HG03097 (cell line): ENCODE measurements around the gene RAB3GAP2.
"Not testable (repeated sequence)": the region's sequence is repeated elsewhere in the genome, so short reads cannot be mapped to it uniquely, and the experiment has no call there.

Source experiments
- ATAC-seq: cut with Tn5 transposase; IDR thresholded peaks from one replicate; pipeline ENCODE4 v1.9.1; 2021; ENCODE audit not compliant: unreplicated experiment, low FRiP score

The RAB3GAP2 gene

DNA sequence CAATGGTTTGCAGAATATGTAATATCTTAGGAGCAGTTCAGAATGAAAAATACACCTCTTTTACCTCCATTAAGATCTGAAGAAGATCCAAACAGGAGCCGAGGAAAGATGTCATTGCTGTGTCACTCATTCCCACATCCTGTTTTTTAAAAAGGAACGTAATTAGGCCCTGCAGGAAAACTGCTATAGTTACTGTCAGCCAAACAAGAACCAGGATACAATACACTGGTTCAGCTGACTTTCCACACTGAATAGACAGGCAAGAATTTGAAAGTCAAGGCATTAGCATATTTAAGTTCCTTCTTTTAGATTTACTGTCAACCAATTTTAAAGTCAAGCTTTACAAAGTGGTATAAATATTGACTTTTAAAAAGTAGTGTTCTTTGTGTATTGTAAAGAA lies 114.5 kb downstream of the RAB3GAP2 start:
- no peak for ATAC-seq

GRCh38 chr1:220156620-220157146 lies 115.6 kb downstream of the RAB3GAP2 start:
- ATAC-seq: no peak

GRCh38 chr1:220153147-220153546 lies 119.1 kb downstream of the RAB3GAP2 start:
- ATAC-seq: no peak

- ATAC-seq: no peak
These were observed 120.8 kb downstream of the RAB3GAP2 start for GRCh38 chr1:220151454-220151853.

DNA sequence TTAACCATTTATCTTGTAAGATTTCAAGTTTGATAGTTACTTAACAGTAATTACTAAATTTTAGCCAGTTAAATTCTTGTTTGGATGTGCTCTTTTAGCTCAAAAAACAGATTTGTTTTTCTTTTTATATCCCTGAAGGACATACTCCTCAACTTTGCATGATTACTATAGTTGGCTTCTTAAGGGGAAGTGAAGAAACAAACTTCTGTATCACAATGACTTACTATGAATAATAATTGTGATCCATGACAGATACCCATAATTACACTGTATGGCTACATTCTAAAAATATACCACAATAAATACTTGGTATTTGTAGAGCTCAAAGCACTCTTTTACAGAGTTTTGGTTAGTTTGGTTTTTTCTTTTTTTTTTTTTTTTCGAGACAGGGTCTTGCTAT lies 122.5 kb downstream of the RAB3GAP2 start:
- ATAC-seq: no peak

GRCh38 chr1:220144051-220144450 lies 128.2 kb downstream of the RAB3GAP2 start:
- ATAC-seq: no peak

DNA sequence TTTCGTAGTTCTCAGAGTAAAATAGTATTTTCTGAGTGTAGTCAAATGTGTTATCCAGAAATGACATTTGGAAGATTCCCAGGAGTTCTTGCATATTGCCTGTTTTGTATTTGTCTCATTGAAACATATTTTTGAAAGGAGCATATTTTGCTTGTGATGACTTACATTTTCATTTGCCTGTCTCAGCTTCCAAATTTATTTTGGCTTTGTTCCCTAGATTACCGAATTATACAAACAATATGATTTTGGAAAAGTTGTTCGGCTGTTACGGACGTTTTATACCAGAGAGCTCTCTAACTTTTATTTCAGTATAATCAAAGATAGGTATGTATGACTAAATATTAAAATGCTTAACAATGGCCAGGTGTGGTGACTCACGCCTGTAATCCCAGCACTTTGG lies 132.3 kb downstream of the RAB3GAP2 start:
- ATAC-seq: no peak

DNA sequence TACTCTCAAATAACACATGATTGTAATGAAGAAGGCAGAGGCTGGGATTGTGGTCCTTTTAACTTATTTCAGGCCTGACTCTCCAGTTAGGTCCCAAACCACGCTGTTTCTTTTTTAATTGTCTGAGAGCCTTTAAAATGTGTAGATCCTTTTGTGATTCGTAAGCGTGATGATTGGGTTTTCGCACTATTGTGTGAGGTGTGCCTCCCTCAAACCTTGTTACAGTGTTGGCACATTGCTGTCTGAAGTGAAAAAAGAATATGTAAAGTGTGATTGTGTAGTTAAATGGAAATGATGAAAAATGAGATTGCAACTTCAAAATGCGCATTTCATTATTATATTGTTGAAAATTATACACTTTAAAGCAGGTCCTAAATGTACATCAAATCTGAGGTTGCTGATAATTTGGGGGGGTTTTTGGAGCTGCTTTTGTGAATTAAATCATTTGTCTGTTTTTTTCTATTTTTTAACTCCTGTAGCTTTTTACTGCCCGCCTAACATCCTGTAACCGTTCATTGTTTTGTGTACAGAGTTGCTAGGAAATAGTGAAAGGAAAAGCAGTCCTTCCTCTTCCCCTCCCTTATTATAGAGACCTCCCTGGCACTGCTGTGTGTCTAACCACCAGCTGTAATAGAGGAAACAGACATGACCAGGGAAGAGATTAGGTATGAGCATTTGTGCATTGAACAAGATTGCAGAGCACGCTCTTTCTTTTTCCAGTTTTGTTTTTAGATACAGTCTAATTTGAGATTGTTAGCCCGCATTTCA lies 135.1 kb downstream of the RAB3GAP2 start:
- peak; percentile 66 for ATAC-seq

- no peak for ATAC-seq
These were observed 136.5 kb downstream of the RAB3GAP2 start for GRCh38 chr1:220135755-220136154.

GRCh38 chr1:220129479-220130210 lies 142.6 kb downstream of the RAB3GAP2 start:
- ATAC-seq: no peak

DNA sequence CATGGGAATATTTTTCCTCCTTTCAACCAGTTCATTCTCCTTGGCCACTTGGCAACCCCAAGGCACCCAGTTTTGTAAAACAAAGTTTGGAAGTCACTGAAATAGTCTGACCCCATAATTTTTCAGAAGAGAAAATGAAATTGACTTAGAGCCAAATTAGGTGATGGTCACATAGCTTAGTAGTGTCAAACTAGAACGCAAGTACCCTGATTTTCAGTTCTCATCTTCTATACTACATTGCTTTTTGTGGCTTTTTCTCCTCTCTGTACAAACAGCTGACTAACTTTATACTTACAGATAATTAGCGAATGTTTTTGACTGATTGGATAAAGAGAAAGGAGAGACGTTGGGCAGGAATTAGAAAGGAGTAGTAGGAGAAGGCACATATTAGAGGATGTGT lies 145.2 kb downstream of the RAB3GAP2 start:
- no peak for ATAC-seq

GRCh38 chr1:220124542-220124941 lies 147.7 kb downstream of the RAB3GAP2 start:
- no peak for ATAC-seq

DNA sequence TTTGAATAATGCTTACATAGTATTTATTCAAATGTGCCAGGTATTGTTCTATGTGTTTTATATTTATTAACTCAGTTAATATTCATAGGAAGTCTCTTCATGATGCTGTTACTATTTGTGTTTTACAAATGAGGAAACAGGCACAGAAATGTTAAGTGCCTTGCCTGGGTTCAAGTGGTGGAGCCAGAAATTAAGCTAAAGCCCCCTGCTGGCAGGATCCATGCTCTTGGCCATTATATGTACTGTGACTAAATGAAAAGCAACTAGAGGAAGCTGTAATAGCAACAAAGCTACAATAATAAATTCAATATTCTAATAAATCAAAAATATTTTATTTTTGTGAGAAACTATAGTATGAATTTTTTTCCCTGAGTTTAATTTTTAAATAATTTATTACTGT lies 148.4 kb downstream of the RAB3GAP2 start:
- no peak for ATAC-seq

DNA sequence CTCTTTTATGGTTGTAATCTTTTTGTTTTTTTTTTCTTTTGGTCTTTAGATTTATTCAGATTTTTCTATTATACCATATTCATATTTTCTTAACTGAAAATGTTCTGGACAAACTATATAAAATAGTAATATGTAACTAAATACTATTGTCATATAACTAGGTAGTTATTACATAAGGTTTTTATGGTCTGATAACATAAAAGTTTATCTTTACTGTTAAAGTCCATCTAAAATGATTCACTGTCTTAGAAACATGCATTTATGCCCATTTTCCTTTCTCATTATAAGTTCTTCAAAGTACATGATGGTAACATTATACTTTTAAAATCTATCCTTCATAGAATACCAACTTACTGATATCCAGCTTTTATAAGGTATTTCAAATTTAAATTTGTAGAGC lies 149.2 kb downstream of the RAB3GAP2 start:
- ATAC-seq: no peak

DNA sequence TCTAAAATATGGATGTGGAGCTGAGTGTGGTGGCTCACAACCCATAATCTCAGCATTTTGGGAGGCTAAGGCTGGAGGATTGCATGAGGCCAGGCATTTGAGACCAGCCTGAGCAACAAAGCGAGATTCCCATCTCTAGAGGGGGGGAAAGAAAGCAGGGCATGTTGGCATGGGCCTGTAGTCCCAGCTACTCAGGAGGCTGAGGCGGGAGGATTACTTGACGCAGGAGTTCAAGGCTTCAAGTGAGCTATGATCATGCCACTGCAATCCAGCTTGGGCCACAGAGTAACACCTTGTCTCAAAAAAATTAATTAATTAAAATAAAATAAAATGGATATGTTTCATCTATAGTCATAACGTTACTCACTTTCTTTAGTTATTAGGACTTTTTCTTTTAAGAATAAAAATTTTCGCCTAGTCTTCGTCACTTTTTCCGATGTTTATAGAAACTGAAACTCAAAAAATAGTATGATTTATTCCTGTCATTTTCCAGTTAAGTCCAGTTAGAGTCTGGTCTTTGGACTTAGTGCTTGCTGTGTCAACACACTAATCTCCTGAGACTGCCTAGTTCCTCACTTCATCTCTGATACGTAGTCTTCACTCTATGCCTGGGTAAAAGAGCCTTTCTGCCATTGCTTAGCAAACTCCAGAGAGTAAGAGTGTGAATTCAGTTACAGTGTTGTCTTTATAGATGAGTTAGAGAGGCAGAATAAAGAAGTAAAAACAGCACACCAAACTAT lies 150.3 kb downstream of the RAB3GAP2 start:
- no peak for ATAC-seq

DNA sequence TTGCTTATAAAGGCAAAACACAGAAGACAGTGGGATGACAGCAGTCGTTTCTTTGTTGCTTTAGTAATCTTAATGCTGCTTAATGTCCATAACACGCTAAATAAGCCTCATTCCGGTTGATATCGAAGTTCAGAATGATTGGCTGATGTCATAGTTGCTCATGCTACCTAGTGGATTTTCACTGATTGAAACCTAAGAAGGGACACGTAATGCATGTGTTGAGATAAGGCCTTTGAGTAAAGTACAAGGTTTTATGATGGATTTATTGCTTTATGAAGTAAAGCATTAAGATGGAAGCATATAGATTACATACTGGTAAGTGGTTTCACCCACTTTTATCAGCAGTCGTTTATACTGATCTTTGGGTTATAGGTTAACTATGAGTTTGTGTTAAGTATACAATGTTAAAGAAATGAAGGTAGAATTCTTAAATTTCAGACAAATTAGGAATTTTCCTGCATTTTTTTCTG lies 153.2 kb downstream of the RAB3GAP2 start:
- no peak for ATAC-seq

GRCh38 chr1:220113136-220113695 lies 159.0 kb downstream of the RAB3GAP2 start:
- ATAC-seq: peak; percentile 56

- ATAC-seq: not testable (repeated sequence)
These were observed 159.7 kb downstream of the RAB3GAP2 start for GRCh38 chr1:220112600-220112999.

- ATAC-seq: not testable (repeated sequence)
These were observed 161.8 kb downstream of the RAB3GAP2 start for GRCh38 chr1:220110473-220110872.

- no peak for ATAC-seq
These were observed 172.4 kb downstream of the RAB3GAP2 start for GRCh38 chr1:220099826-220100225.
